ENCODE measurements around the gene HNRNPH2.

Gene HNRNPH2

DNA sequence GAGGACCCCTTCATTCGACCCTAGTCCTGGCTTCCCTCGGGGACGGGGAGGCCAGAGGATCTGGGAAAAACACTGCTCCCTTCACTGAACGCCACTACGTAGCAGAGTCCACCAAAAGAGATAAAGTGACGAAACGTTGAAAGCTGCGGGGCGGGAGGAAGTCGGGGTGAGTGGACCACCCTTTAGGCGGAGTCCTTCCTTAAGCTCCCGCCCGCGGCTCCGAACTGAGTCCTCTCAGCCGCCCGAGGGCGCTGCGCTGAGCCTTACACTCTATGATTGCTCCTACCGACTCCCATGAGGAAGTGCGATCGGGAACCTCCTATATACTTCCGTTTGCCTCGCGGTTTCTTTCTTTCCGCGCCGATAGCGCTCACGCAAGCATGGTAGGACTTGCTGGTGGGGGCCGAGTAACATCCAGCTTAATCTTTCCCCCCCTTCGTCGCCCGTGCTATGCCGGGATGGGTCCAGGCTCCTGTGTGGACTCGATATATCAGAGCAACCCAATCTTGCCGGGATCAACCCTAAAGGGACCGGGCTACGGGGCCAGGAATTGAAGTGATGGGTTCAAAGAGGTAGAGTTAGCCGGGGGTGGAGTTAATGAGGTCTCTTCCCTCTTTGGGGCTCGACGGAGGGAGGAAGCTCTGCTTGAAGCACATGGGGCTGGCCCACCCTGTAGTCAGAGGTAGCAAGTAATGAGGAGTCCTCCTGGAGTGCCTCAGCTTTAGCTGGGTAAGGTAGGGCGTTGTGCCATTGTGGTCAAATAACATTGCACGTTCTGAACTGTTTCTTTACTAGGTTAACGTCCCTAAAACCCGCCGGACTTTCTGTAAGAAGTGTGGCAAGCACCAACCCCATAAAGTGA is 17.1 kb upstream of the HNRNPH2 start, which contains the start of gene RPL36A:
Gene RPL36A, plus strand, starts transcription at position 348 of the 862 bp plus-strand sequence. Its CDS starts 33 bp downstream, at position 381.
- peak within 1 kb of the TSS; percentile 98 for H3K27ac Mint-ChIP-seq
- no peaks in the 10 kb centered on the region for H3K27me3 Mint-ChIP-seq
- H3K4me1 Mint-ChIP-seq: peaks cover 21% of the 10 kb centered on the region
- no peaks in the 10 kb centered on the region for H3K9me3 Mint-ChIP-seq
- peak within 1 kb of the TSS; percentile 92 to 94 for H3K4me3 Mint-ChIP-seq
- ATAC-seq (peak; percentile 97), DNase-seq (peak; percentile 74 to 85)

DNA sequence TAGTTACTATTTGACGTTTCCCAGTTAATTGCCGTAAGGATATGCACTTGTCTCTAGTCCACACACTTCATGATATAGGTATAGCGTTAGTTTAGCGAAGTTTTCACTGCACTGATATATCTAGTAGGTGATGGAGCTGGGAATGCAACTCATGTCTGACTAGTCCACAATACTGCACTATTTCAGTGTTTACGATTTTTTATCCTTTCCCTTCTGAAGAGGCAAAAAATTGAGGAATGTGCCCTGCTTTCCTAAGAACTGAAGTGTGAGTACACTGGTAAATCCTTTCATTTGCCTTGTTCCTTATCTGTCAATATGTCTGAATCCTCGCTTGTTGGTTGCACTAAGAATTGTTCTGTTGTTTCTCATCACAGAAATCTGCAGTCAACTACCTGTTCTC is 16.2 kb upstream of the HNRNPH2 start:
- peak overlapping the region; percentile 92 to 94 for H3K4me3 Mint-ChIP-seq
- DNase-seq: no peak
- no peaks in the 10 kb centered on the region for H3K27me3 Mint-ChIP-seq
- H3K27ac Mint-ChIP-seq: peak overlapping the region; percentile 98
- no peak for ATAC-seq
- peaks cover 13% of the 10 kb centered on the region for H3K4me1 Mint-ChIP-seq
- H3K9me3 Mint-ChIP-seq: no peaks in the 10 kb centered on the region

- Mint-ChIP-seq H3K4me1 (peaks cover 13% of the 10 kb centered on the region), H3K9me3 (no peaks in the 10 kb centered on the region), H3K4me3 (peak overlapping the region; percentile 92 to 94), H3K27ac (peak overlapping the region; percentile 54 to 69), H3K27me3 (no peaks in the 10 kb centered on the region)
- DNase-seq (no peak), ATAC-seq (no peak)
Measured at GRCh38 chrX:101393530-101394305, 14.3 kb upstream of the HNRNPH2 start.

DNA sequence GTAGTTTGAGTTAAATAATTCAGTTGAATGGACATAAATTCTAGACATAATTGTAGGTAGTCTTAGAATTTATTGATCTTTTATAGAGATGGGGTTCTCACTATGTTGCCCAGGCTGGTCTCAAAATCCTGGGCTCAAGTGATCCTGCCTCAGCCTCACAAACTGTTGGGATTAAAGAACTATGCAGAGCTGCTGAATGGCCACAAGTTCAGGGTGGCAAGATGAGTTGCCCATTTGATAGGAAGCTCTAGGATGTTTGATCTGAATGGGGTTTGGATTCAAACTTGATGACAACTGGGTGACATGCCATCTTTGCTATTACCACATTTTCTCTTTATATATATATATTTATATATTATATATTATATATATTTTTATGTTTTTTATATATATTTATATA is 13.7 kb upstream of the HNRNPH2 start:
- Mint-ChIP-seq H3K4me1 (peaks cover 13% of the 10 kb centered on the region), H3K27me3 (no peaks in the 10 kb centered on the region), H3K4me3 (peak overlapping the region; percentile 42 to 94), H3K9me3 (no peaks in the 10 kb centered on the region), H3K27ac (no peak overlapping the region)
- no peak for DNase-seq
- no peak for ATAC-seq

GRCh38 chrX:101395789-101396188 is 12.2 kb upstream of the HNRNPH2 start:
- ATAC-seq: no peak
- H3K27me3 Mint-ChIP-seq: no peaks in the 10 kb centered on the region
- no peaks in the 10 kb centered on the region for H3K9me3 Mint-ChIP-seq
- H3K4me1 Mint-ChIP-seq: peaks cover 13% of the 10 kb centered on the region
- no peak for DNase-seq
- no peak overlapping the region for H3K4me3 Mint-ChIP-seq
- H3K27ac Mint-ChIP-seq: no peak overlapping the region

- Mint-ChIP-seq H3K27me3 (no peaks in the 10 kb centered on the region), H3K9me3 (no peaks in the 10 kb centered on the region), H3K4me1 (peaks cover 13% of the 10 kb centered on the region), H3K27ac (no peak overlapping the region), H3K4me3 (no peak overlapping the region)
- DNase-seq (no peak), ATAC-seq (no peak)
Measured at GRCh38 chrX:101397779-101398178, 10.2 kb upstream of the HNRNPH2 start.

- DNase-seq (no peak), ATAC-seq (no peak)
- no peaks in the 10 kb centered on the region for H3K27me3 Mint-ChIP-seq
- H3K4me3 Mint-ChIP-seq: no peak overlapping the region
- H3K4me1 Mint-ChIP-seq: peaks cover 4% of the 10 kb centered on the region
- H3K27ac Mint-ChIP-seq: peak overlapping the region in 1 of 2 donors; percentile 80
- no peaks in the 10 kb centered on the region for H3K9me3 Mint-ChIP-seq
Measured at GRCh38 chrX:101398694-101399093, 9.3 kb upstream of the HNRNPH2 start.

GRCh38 chrX:101399825-101400224 is 8.2 kb upstream of the HNRNPH2 start:
- H3K4me1 Mint-ChIP-seq: no peaks in the 10 kb centered on the region
- H3K27ac Mint-ChIP-seq: peak overlapping the region in 1 of 2 donors; percentile 61
- no peaks in the 10 kb centered on the region for H3K27me3 Mint-ChIP-seq
- DNase-seq (no peak), ATAC-seq (no peak)
- H3K4me3 Mint-ChIP-seq: no peak overlapping the region
- H3K9me3 Mint-ChIP-seq: no peaks in the 10 kb centered on the region

DNA sequence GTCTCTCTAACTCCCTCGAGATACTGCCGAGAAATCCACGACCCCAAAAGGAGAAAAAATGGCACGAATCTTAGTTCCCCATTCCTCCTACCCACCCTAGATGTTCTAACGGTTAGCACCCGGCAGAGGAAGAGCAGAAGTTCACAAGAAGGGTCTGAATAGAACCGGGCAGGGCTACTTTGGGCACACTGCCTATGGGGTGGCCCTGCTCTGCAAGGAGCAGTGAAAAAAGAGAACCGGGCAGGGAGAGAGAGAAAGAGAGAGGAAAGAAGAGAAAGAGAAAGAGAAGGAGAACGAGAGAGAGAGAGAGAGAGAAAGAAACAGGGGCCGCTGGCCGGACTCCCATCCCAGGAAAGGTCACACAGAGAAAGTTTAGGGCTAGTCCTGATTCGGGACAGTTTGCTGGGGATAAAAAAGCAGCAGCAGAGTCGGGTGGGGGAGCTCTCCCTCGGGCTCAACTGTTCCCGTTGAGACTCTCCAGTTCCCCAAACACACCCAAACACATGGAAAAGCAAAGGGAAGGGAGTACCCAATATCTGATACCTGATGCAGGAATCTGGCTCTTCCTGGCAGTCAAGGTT is 765 bp upstream of the HNRNPH2 start:
- Mint-ChIP-seq H3K4me3 (peak overlapping the region; percentile 94 to 97), H3K27me3 (no peaks in the 10 kb centered on the region), H3K4me1 (peaks cover 13% of the 10 kb centered on the region), H3K9me3 (no peaks in the 10 kb centered on the region), H3K27ac (peak overlapping the region; percentile 97 to 98)
- no peak for DNase-seq
- no peak for ATAC-seq

DNA sequence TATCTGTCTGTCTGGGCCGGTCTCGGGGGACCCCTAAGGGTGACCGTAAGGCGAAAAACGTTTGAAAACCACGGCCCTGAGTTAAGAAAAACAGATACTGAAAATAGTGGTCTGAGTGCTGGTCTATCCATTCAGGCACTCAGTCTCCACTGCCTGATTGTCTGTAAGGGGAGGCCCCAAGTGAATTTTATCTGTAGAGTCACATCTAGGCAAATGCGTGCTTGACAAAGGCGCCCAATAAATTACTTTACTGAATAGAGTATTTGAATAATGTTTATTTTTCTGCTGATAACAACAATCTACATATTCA is 465 bp downstream of the HNRNPH2 start:
- ATAC-seq (no peak), DNase-seq (no peak)
- Mint-ChIP-seq H3K4me1 (peaks cover 26% of the 10 kb centered on the region), H3K9me3 (no peaks in the 10 kb centered on the region), H3K27ac (peak overlapping the region; percentile 97 to 98), H3K27me3 (no peaks in the 10 kb centered on the region), H3K4me3 (peak overlapping the region; percentile 94 to 97)

DNA sequence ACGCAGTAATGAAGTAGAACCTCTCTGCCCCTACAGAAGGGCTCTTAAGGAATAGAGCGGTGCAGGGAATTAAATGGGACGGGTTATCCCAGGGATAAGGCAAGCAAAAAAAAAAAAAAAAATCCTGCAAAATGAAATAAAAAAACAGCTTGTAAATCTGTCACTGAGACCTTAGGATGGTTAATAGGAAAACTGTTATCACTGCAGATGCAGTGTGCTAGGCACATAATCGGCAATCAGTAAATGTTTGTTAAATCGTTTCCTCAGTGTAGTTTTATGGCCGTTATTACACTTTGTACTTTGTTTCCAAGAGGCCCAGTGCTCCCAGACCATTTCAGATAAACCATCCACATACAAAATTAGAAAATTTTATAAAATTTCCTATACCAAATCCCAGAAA is 1.0 kb downstream of the HNRNPH2 start:
- Mint-ChIP-seq H3K9me3 (no peaks in the 10 kb centered on the region), H3K4me3 (peak overlapping the region; percentile 77 to 97), H3K27ac (peak overlapping the region; percentile 97 to 98), H3K4me1 (peaks cover 27% of the 10 kb centered on the region), H3K27me3 (no peaks in the 10 kb centered on the region)
- DNase-seq (no peak), ATAC-seq (no peak)

DNA sequence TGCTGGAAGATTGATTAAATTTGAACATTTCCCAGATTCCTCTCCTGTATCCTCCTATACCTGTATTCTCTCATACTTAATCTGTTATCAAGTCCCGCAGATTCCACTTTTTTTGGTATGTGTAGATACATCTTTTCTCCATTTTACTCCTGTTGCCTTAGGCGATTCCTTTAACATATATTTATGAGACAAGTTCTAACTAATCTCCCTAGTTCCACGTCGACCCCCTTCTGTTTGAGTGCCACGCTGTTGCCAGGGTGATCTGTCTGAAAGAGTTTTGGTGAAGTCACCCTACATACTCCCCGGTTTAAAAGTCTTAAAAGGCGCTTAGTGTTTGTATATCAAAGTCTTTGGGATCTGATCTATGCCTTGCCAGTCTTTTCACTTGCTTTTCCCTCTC is 2.4 kb downstream of the HNRNPH2 start:
- Mint-ChIP-seq H3K27me3 (no peaks in the 10 kb centered on the region), H3K4me3 (peak overlapping the region; percentile 65 to 88), H3K27ac (peak overlapping the region; percentile 93 to 98), H3K9me3 (no peaks in the 10 kb centered on the region), H3K4me1 (peaks cover 35% of the 10 kb centered on the region)
- ATAC-seq (no peak), DNase-seq (no peak)

- ATAC-seq (no peak), DNase-seq (no peak)
- H3K4me1 Mint-ChIP-seq: peaks cover 48% of the 10 kb centered on the region
- no peaks in the 10 kb centered on the region for H3K27me3 Mint-ChIP-seq
- H3K9me3 Mint-ChIP-seq: no peaks in the 10 kb centered on the region
- no peak overlapping the region for H3K27ac Mint-ChIP-seq
- no peak overlapping the region for H3K4me3 Mint-ChIP-seq
Measured at GRCh38 chrX:101411984-101412383, 4.0 kb downstream of the HNRNPH2 start.

- Mint-ChIP-seq H3K27ac (peak overlapping the region; percentile 55 to 76), H3K27me3 (no peaks in the 10 kb centered on the region), H3K4me3 (peak overlapping the region; percentile 47 to 66), H3K9me3 (no peaks in the 10 kb centered on the region), H3K4me1 (peaks cover 68% of the 10 kb centered on the region)
- ATAC-seq (peak; percentile 67), DNase-seq (peak; percentile 34 to 35)
Measured at GRCh38 chrX:101415180-101416145, 7.4 kb downstream of the HNRNPH2 start.

- no peak for ATAC-seq
- peak overlapping the region in 1 of 2 donors; percentile 99 for H3K27ac Mint-ChIP-seq
- no peaks in the 10 kb centered on the region for H3K9me3 Mint-ChIP-seq
- peaks cover 64% of the 10 kb centered on the region for H3K4me1 Mint-ChIP-seq
- H3K27me3 Mint-ChIP-seq: no peaks in the 10 kb centered on the region
- no peak for DNase-seq
- peak overlapping the region in 1 of 2 donors; percentile 47 for H3K4me3 Mint-ChIP-seq
Measured at GRCh38 chrX:101416691-101417090, 8.7 kb downstream of the HNRNPH2 start.

All from stimulated activated naive CD8-positive, alpha-beta T cell treated with anti-CD3 and anti-CD28 coated beads, Interleukin-15, amount 100 ng/mL, for 72 hours (primary cell).